SH-SY5Y (cell line): ENCODE data around the gene NANP.

ENCODE experiments used
- GATA2 ChIP-seq: IDR thresholded peaks from 2 replicates; pipeline ENCODE4 v1.6.1; 2011; ENCODE audit warnings: mild to moderate bottlenecking, low read depth, low read length
- GATA3 ChIP-seq: IDR thresholded peaks from 2 replicates; pipeline ENCODE4 v1.6.1; 2011; ENCODE audit warnings: low read depth, mild to moderate bottlenecking, low read length, moderate library complexity

DNA sequence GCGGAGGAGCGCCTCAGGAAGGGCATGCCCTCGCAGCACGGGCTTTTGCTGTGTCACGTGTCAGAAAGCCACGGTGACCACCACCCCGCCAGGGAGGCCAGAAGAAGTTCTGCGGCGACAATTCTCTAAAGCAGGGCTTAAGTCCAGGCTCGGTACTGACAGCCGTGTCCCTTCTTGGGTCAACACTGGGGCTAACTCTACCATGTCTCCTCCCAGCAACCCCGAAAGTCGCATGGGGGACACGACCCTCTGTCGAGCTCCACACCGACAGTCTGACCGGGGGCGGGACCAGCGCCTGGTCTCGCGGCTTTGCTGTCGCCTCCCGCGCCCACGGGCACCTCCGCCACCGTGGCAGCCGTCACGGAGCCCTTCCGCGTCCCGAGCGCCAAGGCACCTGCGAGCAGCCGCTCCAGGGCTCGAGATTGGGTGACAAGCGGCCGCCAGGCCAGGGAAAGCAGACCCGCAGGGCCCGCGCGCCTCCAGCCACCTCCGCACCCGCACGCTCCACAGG lies 534 bp downstream of the NANP start:
- no peak for TF ChIP-seq GATA2
- no peak for TF ChIP-seq GATA3
